ENCODE results near the gene WDTC1. TPM values are rescaled to one million over a fixed set of nuclear protein-coding genes. Genes with fewer than 3 reads are reported as not detected.

WDTC1 gene
- 20.0 and 22.7 TPM in 2 replicates for total RNA-seq

GRCh38 chr1:27234049-27234882 is at the start of gene WDTC1:
Gene WDTC1 (plus strand): TSS chr1:27234632. CDS start chr1:27261055, 26,423 bp downstream.

GRCh38 chr1:27321813-27322568 is 87.6 kb downstream of the WDTC1 start, which contains the start of gene TMEM222:
Gene TMEM222 (plus strand): TSS chr1:27322163. CDS start chr1:27322198, 35 bp downstream.

GRCh38 chr1:27341525-27342252 is 107.3 kb downstream of the WDTC1 start, which contains the start of gene SYTL1:
Gene SYTL1 (plus strand): TSS chr1:27342022. CDS start chr1:27345335, 3,313 bp downstream.

Other genes with a start within 250 kb of the WDTC1 start
- gene TRNP1, start 240.9 kb upstream of the WDTC1 start, total RNA-seq = 97.8 and 113 TPM in 2 replicates
- gene TENT5B, start 221.8 kb upstream of the WDTC1 start, total RNA-seq = 9.7 and 12.7 TPM in 2 replicates
- gene SLC9A1, start 79.5 kb upstream of the WDTC1 start, total RNA-seq = 24.9 and 34.8 TPM in 2 replicates
- 21.7 and 22.9 TPM in 2 replicates for gene TMEM222, start 87.5 kb downstream of the WDTC1 start, total RNA-seq
- gene SYTL1, start 107.4 kb downstream of the WDTC1 start, total RNA-seq = 1.2 TPM in 1 of 2 replicates, not detected in the other
- 16.2 and 20.0 TPM in 2 replicates for gene MAP3K6, start 132.3 kb downstream of the WDTC1 start, total RNA-seq
- gene FCN3, start 140.2 kb downstream of the WDTC1 start, total RNA-seq = 0.29 TPM in 1 of 2 replicates, not detected in the other
- gene CD164L2, start 148.7 kb downstream of the WDTC1 start, total RNA-seq = not detected in 2 replicates
- 0.06 and 0.34 TPM in 2 replicates for gene GPR3, start 158.0 kb downstream of the WDTC1 start, total RNA-seq

All from cardiac ventricle fibroblast (primary cell).